Activated T-cell treated with anti-CD3 and anti-CD28 coated beads for 1 hour (primary cell): ENCODE measurements around the gene GPC5.
"Not testable (repeated sequence)": the region's sequence is repeated elsewhere in the genome, so short reads cannot be mapped to it uniquely, and the experiment has no call there.

Experiments
- DNase-seq: peaks from one replicate; pipeline ENCODE4 v3.0.0-alpha.2; 2020; ENCODE audit warnings: low read depth

GPC5 gene

DNA sequence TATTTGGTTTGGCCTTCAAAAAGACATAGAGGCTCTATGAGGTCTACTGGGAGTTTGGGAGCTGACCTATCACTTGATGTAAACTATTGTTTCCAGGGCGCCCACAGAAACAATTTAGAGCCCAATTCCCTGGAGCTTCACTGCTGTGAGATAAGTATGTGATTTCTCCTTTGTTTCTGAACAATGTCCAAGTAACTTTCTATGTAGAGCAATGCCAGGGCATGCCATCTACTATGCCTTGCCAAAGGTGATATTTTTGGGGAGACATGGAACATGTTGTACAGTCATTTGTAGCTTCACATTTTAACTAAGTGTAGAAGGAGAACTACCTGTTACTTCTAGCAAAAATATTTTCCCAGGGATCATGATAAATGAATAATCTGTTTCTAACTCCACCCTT, 872.6 kb downstream of the GPC5 start:
- no peak for DNase-seq

DNA sequence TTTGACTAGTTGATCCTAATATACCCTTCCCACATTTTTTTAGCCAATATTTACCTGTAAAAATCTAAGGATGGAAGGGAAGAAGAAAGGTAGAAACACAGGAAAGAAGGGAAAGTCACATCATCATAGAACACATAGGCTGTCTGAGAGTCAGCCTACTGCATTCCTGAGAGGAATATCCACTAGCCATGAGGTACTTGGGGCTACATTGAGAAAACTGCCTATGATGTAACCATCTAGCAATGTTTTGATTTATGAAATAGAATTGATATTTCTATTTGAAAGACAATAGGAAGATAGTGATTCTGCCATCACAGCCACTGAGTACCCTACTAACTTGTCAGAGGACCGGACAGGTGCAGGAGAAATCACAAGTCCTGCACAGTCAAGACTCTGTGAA, 873.8 kb downstream of the GPC5 start:
- no peak for DNase-seq

DNA sequence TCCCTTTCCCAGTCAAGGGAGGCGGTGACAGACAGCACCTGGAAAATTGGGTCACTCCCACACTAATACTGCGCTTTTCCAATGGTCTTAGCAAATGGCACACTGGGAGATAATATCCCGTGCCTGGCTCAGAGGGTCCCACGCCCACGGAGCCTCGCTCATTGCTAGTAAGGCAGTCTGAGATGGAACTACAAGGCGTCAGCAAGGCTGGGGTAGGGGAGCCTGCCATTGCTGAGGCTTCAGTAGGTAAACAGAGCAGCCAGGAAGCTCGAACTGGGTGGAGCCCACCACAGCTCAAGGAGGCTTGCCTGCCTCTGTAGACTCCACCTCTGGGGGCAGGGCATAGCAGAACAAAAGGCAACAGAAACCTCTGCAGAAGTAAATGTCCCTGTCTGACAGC, 882.6 kb downstream of the GPC5 start:
- not testable (repeated sequence) for DNase-seq

DNA sequence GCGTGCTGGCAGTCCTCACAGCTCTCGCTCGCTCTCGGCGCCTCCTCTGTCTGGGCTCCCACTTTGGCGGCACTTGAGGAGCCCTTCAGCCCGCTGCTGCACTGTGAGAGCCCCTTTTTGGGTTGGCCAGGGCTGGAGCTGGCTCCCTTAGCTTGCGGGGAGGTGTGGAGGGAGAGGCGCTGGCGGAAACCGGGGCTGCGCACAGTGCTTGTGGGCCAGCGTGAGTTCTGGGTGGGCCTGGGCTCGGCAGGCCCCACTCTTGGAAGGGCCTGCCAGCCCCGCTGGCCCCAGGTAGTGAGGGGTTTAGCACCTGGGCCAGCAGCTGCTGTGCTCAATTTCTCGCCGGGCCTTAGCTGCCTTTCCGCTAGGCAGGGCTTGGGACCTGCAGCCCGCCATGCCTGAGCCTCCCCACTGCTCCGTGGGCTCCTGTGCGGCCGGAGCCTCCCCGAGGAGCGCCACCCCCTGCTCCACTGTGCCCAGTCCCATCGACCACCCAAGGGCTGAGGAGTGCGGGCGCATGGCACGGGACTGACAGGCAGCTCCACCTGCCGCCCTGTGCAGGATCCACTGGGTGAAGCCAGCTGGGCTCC, 892.4 kb downstream of the GPC5 start:
- not testable (repeated sequence) for DNase-seq

DNA sequence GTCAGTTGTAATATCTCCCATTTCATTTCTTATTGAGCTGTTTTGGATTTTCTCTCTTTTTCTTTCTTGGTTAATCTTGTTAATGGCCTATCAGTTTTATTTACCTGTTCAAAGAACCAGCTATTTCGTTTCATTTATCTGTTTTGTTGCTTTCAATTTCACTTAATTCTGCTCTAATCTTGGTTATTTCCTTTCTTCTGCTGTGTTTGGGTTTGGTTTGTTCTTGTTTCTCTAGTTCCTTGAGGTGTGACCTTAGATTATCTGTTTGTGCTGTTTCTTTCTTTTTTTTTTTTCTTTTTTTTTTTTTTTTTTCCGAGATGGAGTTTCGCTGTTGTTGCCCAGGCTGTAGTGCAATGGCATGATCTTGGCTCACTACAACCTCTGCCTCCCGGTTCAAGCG, 896.1 kb downstream of the GPC5 start:
- not testable (repeated sequence) for DNase-seq

DNA sequence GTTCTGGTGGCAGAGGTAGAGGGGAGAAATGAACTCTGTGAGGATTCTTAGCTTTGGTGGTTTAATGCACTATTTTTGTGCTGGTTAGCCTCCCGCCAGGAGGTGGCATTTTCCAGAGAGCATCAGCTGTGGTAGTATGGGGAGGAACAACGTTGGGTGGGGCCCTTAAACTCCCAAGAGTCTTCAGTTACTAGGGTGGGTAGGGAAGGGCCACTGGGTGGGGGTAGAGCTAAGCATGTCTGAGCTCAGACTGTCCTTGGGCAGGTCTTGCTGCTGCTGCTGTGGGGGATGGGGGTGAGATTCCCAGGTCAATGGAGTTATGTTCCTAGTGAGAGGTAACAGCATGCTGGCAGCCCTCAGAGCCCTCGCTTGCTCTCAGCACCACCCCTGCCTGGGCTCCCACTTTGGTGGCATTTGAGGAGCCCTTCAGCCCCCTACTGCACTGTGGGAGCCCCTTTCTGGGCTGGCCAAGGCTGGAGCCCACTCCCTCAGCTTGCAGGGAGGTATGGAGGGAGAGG, 897.8 kb downstream of the GPC5 start:
- not testable (repeated sequence) for DNase-seq

DNA sequence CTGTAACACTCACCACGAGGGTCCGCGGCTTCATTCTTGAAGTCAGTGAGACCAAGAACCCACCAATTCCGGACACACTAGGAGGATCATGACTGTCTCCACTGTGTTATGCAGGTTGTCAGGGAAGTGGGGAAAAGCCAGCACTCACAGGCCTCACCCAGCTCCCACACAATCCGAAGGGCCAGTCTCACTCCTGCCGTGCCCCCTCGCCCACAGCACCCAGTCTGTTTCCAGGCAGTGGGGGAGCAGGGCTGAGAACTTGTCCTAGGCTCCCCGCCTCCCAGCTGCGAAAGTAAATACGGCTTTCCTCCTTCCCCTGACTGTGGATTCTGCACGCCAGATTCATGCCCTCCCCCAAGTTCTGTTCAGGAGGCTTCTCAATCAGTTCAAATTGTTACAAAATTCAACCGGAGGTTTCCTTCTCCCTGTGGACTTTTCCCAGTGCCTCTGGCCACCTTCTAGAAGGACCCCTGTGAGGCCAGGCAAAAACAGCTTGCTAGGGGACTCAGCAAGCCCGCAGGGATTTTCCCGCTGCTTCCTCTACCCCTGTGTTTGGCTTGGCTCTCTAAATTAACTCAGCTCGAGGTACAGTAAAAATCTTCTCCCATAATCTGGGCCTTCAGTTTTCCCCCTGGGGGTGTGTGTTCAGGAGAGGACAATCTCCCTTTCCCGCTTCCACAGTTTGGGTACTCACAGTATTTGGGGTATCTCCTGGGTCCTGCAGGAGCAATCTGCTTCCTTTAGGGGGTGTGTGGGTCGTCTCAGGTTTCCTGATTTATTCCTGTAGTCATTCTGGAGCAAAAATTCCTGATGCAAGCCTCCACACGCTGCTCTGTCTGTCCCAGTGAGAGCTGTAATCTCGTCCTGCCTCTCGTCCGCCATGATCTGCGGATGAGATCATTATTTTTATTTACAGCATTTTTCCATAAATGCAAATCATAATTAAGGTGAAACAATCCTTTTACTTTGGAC, 899.8 kb downstream of the GPC5 start:
- DNase-seq, result no peak

DNA sequence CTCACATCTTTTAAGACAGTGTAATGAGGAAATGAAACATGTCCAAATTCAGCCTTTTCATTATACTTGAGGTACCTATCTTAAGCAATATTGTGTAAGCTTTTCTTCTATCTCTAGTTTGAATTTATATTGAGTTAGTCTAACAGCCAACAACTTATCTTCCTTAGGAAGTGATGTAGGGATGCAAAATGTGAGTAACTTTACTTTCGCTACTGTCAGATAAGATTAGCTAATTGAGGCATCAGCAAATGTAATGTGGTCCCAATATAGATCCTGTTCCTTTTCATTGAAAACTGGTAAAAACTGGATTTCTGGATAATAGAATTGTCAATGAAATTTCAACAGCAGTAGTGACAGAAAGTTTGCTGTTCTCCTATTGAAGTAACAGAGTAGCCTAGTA, 902.2 kb downstream of the GPC5 start:
- no peak for DNase-seq

DNA sequence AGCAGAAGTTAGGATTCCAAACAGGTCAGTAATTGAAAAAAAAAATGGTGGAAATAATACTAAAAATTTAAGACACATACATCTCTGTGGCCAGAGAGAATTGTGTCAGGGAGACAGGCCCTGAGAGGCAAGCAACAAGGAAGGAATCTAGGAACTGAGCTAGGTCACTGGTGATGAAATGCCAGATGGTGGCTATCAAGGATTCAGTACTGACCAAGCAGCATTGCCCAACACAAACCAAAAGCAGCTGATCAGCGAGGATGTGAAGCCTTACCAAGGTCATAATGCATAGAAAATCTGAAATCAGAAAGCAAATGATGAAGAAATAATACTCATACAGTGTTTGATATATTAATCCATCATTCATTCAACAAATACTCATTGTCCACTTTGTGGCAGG, 905.0 kb downstream of the GPC5 start:
- no peak for DNase-seq

DNA sequence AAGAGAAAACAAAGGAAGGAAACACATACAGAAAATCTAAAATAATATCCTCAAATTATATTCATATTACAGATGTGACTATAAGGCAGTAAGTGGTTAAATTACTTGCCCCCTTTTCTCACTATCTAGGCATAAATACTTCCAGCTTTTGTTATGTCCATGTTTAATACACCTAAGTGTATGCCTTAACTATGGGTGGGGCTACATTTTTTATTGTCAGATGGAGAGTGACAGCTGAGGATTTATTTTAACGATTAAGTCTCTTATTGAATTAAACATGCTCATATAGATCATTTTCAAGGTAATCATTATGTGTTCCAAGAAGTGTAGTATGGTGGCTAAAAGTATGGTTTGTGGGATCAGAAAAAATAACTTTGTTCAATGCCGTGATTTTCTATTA, 909.3 kb downstream of the GPC5 start:
- DNase-seq, result no peak

DNA sequence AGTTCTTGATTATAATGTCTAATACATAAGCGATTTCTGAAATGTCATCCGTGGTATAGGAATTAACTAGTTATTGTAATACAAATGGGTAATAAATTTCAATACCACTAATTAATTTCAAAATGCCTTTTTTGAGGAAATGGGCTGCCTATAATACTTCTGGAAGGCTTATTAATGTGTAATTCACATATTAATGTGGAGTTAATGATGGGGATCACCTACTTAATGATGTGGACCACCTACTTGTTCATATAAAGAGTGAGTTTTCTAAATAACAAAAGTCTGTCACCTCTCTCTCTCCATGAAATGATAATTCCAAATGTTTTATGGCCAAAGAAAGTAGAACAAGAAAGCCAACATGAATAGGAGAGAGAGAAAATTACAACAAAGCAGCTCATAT, 914.4 kb downstream of the GPC5 start:
- no peak for DNase-seq

DNA sequence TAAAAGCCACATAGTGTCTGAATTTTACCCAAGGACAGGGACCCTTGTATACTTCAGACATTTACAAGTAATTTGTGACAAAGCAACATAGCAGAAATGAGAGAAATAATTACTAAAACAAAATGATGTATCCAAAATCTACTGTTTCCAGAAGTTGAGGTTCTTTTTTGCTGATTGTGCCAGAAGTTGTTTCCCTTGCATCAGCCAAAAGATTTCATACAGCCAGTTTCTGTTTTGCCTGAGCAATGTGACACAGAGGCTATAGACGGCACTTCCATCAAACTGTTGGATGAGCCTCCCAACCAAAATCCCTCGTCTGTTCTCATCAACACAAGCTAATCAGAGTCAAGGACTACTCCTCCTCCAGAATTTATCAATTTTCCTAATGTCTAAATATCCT, 915.0 kb downstream of the GPC5 start:
- no peak for DNase-seq

DNA sequence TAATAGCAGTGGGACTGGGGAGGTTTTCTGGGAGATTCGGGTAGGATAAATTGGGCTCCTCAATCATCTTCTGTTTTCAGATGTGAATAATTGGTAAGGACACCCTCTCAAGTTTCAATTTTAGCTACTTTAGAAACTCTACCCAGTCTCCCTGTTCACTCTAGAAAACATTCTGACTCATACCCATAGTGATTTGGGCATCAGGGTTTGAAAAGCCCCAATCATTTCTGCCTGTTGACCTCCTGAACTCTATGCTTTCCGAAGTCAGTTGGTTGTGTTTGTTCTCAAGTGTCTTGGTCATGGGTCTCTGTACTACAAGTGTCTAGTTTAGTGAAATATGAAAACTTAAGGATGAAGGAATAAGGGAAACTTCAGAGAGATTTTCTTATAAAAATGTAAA, 916.8 kb downstream of the GPC5 start:
- DNase-seq, result no peak

DNA sequence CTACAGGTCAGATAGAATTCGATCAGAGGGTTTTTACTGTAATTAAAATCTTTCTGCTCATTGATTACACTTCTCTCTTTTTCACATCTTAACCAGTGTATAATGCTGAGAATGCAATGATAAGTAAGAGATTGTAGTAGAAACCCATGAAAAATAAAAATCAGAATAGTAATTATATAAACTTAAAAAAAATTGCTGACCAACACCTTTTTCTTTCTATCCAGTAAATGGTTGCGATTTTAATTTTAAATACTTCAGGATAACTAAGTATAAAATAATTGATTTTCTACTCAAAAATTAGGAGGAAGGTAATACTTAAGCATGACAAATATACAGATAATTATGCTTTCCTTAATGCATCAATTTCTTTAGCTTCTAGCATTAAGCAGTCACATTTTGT, 917.6 kb downstream of the GPC5 start:
- no peak for DNase-seq

DNA sequence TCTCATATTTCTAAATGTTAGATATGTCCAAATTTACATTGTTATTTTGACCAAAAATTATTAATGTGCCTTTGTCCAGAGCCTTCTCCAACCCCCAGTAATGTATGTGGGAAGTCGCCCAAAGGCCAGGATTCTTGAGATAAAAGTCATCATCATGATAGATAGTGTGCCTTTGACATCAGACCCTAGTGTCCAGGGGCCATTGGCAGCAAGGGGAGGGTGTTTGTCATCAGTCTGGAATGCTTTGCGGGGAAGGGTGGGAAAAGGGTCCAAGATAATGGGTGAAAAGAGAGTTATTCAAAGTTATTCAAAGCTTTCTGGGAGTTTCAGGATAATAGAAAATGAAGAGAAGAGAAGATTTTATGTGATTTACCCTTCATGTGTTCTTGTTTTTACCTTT, 918.6 kb downstream of the GPC5 start:
- DNase-seq, result no peak

DNA sequence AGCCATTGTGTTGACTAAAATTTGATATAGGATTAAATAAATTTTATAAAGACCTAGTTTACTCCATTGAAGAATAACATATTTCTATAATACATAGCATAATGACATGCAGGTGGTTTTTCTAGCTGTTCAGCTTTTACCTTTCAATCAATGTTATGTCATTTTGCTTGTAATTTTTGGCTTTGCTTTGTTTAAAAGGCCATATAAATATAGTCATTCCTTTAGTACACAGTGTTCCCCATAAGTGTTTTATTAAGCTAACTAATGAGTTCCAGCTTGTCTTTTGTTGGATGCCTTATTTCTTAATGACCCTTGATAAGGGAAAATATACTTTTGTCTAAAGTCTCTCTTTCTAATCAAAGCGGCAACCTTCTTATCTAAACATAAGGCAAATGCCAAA, 921.9 kb downstream of the GPC5 start:
- no peak for DNase-seq

DNA sequence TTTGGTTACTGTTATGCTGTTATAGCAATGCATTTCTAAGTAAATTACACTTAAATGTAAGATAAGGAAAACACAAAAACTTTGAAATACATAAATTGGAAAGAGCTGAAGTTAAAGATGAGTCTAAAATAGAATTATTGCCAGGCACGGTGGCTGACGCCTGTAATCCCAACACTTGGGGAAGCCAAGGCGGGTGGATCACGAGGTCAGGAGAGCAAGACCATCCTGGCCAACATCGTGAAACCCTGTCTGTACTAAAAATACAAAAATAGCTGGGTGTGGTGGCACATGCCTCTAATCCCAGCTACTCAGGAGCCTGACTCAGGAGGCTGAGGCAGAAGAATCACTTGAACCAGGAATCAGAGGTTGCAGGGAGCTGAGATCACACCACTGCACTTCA, 922.8 kb downstream of the GPC5 start:
- DNase-seq, result no peak

DNA sequence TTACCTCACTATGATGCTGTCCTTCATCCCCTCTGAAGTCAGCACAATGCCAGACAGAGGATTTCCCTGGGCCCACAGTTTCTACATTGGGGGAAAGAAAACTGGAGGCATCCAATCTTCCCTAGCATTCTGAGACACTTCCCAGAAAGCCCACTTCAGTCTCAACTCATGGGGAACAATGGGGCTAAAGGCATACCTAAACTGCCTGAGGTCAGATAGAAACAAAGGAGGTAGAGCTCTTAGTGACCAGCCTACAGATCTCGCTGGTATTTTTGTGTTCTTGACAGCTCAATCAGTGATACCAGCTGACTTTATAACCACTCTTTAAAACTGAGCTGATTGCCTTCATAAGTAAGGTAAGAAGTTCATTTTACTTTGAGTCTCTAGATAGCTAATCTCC, 947.2 kb downstream of the GPC5 start:
- no peak for DNase-seq

DNA sequence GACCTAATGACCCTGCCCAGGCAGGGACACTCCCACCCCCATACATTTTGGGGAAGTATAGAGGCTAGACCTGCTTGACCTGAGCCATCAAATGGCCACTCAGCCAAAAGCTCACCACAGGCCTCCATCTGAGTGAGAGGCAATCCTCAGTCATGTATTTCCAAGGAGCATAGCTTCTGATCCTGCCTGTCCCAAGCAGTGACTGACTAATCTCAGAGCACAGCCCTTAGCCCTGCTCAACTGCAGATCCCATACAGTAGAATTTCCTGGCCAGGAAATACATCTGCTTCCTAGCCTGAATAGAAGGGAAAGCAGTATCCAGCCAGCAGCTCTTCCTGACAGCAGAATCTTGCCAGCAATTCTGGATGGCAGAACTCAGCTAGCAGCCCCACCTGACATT, 947.6 kb downstream of the GPC5 start:
- no peak for DNase-seq

DNA sequence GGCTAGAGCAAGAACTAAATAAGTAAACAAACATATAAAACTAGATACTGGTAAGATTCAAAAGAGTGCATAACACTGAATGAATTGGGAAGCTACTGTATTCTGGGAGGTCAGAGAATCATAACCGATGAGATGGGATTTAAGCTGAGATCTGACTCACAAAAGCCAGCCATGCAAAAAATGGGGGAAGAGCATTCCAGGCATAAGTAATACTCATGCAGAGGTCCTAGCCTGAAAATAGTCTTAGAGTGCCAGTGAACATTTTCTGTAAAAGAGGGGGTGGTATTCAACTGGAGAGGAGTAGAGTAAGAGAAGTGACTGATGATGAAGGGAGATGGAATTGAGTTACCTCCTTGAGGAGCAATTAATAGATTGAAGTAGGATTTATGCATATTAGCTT, 956.2 kb downstream of the GPC5 start:
- no peak for DNase-seq

DNA sequence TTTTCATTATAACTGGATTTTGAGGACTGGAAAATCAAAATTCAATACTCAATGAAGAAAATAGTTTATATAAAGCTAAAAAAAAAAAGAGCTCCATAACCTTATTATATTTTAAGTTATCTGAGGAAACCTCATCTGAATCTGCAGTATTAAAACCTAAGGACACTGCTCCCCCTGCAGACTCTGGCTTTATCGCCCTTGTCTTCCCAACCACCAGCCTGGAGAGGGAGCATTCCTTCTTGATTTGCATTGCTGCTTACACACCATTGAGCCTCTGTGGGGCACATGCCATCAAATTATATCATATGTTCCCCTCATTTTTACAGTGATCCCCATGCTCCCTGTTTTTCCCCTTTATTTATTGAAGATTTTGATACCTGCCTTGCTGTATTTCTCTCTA, 956.8 kb downstream of the GPC5 start:
- no peak for DNase-seq

DNA sequence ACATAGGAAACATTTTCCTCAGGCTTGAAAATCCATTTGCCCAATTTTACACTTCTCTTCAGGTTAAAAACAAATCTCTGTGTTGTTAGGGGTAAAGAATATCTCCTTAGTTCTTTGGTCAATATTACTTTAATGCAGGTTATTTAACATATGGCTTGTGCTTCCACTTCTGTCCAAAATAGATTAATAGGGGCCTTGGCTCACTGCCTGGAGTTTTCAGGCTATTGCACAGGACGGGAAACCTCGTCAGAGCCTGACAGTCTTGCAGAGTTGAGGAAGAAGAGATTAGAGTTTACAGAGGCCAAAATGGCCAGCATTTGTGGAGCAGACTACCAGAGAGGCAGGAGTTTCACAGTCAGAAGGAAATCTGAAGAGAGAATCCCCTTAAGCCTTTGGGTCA, 964.3 kb downstream of the GPC5 start:
- no peak for DNase-seq

DNA sequence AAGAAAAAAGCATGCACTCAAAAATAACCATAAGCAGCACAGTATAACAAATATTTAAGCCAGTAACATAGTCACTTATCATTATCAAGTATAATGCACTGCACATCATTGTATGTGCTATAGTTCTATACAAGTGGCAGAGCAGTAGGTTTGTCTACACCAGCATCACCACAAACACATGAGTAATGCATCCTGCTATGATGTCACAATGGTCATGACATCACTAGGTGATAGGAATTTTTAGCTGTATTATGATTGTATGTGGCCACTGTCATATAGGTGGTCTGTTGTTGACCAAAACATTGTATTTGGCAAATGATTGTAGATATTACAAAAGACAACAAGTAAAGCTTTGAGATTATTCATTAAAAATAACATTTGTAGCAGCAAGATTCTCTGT, 967.5 kb downstream of the GPC5 start:
- DNase-seq, result no peak

DNA sequence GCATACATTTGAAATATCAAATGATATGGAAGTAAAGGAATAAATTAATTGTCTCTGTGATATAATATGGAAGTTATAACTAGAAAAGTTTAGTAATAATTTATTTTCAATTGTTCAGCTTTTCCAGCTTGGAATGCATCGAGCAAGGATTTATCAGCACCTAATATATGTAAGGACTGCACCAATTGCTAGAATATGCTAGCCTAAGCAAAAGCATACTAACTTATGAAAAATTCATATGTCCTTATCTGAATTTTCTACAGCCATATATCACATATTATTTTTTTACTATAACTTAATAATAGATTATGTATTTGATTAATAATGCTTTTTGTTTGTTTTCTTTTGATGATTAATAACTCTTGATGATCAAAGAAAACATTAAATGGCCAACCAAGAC, 979.0 kb downstream of the GPC5 start:
- no peak for DNase-seq
